ENCODE data around the gene MAP6D1. TPM values are rescaled to one million over a fixed set of nuclear protein-coding genes. Genes with fewer than 3 reads are reported as not detected.
A peak's percentile ranks its signal among the peaks of the same experiment; 100 is the strongest.

The MAP6D1 gene
- total RNA-seq, result 1.9 and 2.4 TPM in 2 replicates
- long read RNA-seq, partial matches to known transcripts, result 0 of 1 reads
- long read RNA-seq, other reads (novel, unspliced or antisense), result 1 of 1 reads

- H3K4me1 Mint-ChIP-seq (ENCODE audit: low read depth), result peaks cover 9% of the 10 kb centered on the region
- no peaks in the 10 kb centered on the region for H3K36me3 Mint-ChIP-seq (ENCODE audit: insufficient read depth)
- peak; percentile 57 for DNase-seq (ENCODE audit: low spot score, unreplicated experiment)
- H3K4me3 Mint-ChIP-seq (ENCODE audit: low read depth), result peak within 1 kb of the TSS; percentile 69
- no peaks in the 10 kb centered on the region for H3K9me3 Mint-ChIP-seq (ENCODE audit: low read depth)
- peaks cover 13% of the 10 kb centered on the region for H3K27me3 Mint-ChIP-seq
- peak within 1 kb of the TSS; percentile 69 for H3K27ac Mint-ChIP-seq
- peak; percentile 56 for TF ChIP-seq CTCF (IDR thresholded peaks at IDR 0.05; ENCODE audit: unreplicated experiment)
Observed at GRCh38 chr3:183825456-183826161, at the start of gene MAP6D1. TSS of gene MAP6D1 (minus strand) at chr3:183825577. CDS start at chr3:183825547, 30 bp downstream.

GRCh38 chr3:183873914-183874313 lies 48.5 kb upstream of the MAP6D1 start:
- H3K36me3 Mint-ChIP-seq (ENCODE audit: insufficient read depth), result peaks cover 2% of the 10 kb centered on the region
- no peaks in the 10 kb centered on the region for H3K27me3 Mint-ChIP-seq
- no peaks in the 10 kb centered on the region for H3K9me3 Mint-ChIP-seq (ENCODE audit: low read depth)
- H3K4me3 Mint-ChIP-seq (ENCODE audit: low read depth), result no peak overlapping the region
- peaks cover 7% of the 10 kb centered on the region for H3K4me1 Mint-ChIP-seq (ENCODE audit: low read depth)
- no peak for TF ChIP-seq CTCF (IDR thresholded peaks at IDR 0.05; ENCODE audit: unreplicated experiment)
- H3K27ac Mint-ChIP-seq, result peak overlapping the region; percentile 58
- no peak for DNase-seq (ENCODE audit: low spot score, unreplicated experiment)

- DNase-seq (ENCODE audit: low spot score, unreplicated experiment), result no peak
- TF ChIP-seq CTCF (IDR thresholded peaks at IDR 0.05; ENCODE audit: unreplicated experiment), result no peak
- H3K9me3 Mint-ChIP-seq (ENCODE audit: low read depth), result no peaks in the 10 kb centered on the region
- no peaks in the 10 kb centered on the region for H3K27me3 Mint-ChIP-seq
- peaks cover under 1% of the 10 kb centered on the region for H3K36me3 Mint-ChIP-seq (ENCODE audit: insufficient read depth)
- no peak overlapping the region for H3K4me3 Mint-ChIP-seq (ENCODE audit: low read depth)
- no peak overlapping the region for H3K27ac Mint-ChIP-seq
- H3K4me1 Mint-ChIP-seq (ENCODE audit: low read depth), result peaks cover 7% of the 10 kb centered on the region
Observed at GRCh38 chr3:183871541-183871940, 46.2 kb upstream of the MAP6D1 start.

GRCh38 chr3:183870563-183870962 lies 45.2 kb upstream of the MAP6D1 start:
- DNase-seq (ENCODE audit: low spot score, unreplicated experiment), result no peak
- H3K36me3 Mint-ChIP-seq (ENCODE audit: insufficient read depth), result peaks cover 5% of the 10 kb centered on the region
- H3K27ac Mint-ChIP-seq, result no peak overlapping the region
- no peak overlapping the region for H3K4me3 Mint-ChIP-seq (ENCODE audit: low read depth)
- H3K4me1 Mint-ChIP-seq (ENCODE audit: low read depth), result peaks cover 7% of the 10 kb centered on the region
- H3K9me3 Mint-ChIP-seq (ENCODE audit: low read depth), result no peaks in the 10 kb centered on the region
- no peaks in the 10 kb centered on the region for H3K27me3 Mint-ChIP-seq
- TF ChIP-seq CTCF (IDR thresholded peaks at IDR 0.05; ENCODE audit: unreplicated experiment), result no peak

GRCh38 chr3:183868796-183869195 lies 43.4 kb upstream of the MAP6D1 start:
- TF ChIP-seq CTCF (IDR thresholded peaks at IDR 0.05; ENCODE audit: unreplicated experiment), result no peak
- DNase-seq (ENCODE audit: low spot score, unreplicated experiment), result no peak
- Mint-ChIP-seq H3K27me3 (no peaks in the 10 kb centered on the region), H3K27ac (no peak overlapping the region), H3K9me3 (ENCODE audit: low read depth) (no peaks in the 10 kb centered on the region), H3K36me3 (ENCODE audit: insufficient read depth) (peaks cover 13% of the 10 kb centered on the region), H3K4me3 (ENCODE audit: low read depth) (no peak overlapping the region), H3K4me1 (ENCODE audit: low read depth) (peaks cover 3% of the 10 kb centered on the region)

All from progenitor cell of endocrine pancreas (in vitro differentiated cells).